Omental fat pad (tissue), 4 donors: Measurements from ENCODE around the gene TBL1Y. TPM values are rescaled to one million over a fixed set of nuclear protein-coding genes. Genes with fewer than 3 reads are reported as not detected.

Experiments
- ATAC-seq: fragments of 150-250 bp; one replicate; pipeline ENCODE4 v1.9.1; 2016; ENCODE audit warnings: mild to moderate bottlenecking, moderate library complexity; ENCODE audit not compliant: low FRiP score
- DNase-seq: peaks from one replicate; pipeline ENCODE4 v3.0.0-alpha.2; 2019; ENCODE audit warnings: low spot score
- total RNA-seq, 4 donors: library from RNA; depleted of rRNA; stranded (reverse); fragments of >200 nt; gene quantifications; one replicate each; pipeline ENCODE4 v1.1.0, GENCODE V29; 2016
- TF ChIP-seq, protein P1 (sequence below), 3 donors: fragments of 450-650 bp; IDR thresholded peaks; one replicate each; pipeline ENCODE4 v1.5.1; 2016 to 2017; ENCODE audit warnings: antibody characterized with exemption in 3 of 3, mild to moderate bottlenecking in 3 of 3, moderate library complexity in 2 of 3

The TBL1Y gene
- total RNA-seq, 4 donors from 2014 or later: 0.96 to 1.6 TPM; not detected in 2

DNA sequence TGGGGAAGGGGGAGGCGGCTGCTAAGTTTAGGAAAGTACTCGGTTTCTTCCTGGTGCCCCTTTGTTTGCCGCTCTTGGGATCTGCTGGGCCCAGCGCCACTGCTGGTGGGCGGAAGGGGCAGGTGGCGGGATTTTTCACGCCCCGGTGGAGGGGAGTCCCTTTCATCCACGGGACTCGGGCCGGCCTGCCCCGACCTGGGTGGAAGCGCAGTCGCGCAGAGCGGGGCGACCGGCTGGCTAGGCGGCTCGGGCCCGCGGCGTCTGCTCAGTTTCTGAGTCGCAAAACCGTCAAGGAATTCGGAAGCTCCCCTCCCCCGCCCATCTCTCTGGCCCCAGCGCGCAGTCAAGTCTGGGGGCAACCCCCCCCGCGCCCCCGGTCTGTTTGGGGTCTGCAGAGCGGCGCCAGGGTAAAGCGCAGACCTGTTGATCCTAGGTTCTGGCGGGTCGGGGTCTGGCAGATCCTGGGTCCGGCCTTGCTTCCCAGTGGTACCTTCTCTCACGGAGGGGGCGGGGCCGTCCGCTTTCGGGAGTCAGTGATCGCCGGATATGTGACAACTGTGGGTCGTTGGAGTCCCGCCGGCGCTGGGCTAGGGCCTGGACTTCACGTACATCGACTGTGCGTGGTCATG lies 870 bp downstream of the TBL1Y start, which contains the start of gene AMELY:
TSS of gene AMELY (minus strand) at position 500 of the 629 bp plus-strand sequence. CDS start 39,144 bp downstream, outside the sequence.
- TF ChIP-seq, protein P1, sequence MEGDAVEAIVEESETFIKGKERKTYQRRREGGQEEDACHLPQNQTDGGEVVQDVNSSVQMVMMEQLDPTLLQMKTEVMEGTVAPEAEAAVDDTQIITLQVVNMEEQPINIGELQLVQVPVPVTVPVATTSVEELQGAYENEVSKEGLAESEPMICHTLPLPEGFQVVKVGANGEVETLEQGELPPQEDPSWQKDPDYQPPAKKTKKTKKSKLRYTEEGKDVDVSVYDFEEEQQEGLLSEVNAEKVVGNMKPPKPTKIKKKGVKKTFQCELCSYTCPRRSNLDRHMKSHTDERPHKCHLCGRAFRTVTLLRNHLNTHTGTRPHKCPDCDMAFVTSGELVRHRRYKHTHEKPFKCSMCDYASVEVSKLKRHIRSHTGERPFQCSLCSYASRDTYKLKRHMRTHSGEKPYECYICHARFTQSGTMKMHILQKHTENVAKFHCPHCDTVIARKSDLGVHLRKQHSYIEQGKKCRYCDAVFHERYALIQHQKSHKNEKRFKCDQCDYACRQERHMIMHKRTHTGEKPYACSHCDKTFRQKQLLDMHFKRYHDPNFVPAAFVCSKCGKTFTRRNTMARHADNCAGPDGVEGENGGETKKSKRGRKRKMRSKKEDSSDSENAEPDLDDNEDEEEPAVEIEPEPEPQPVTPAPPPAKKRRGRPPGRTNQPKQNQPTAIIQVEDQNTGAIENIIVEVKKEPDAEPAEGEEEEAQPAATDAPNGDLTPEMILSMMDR (IDR thresholded peaks at IDR 0.05): no peak
- ATAC-seq: no peak
- DNase-seq: no peak

DNA sequence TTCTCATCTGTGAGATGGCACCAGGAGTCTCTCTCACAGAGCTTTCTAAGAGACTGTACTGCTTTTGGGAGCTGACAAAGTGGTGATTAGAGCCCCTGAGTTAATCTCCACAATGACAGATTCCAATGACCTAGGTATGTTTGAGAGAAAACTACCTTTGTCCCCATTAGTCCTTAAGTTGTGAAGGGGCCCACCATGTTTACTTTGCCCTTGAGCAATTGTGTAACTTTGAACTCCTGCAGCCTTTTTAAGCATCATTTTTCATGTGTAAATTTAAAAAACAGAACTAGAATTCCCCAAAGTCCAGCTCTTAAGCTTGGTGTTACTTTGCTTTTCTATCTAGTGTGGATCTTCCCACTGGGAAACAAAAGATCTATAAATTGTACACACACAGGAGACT lies 2.9 kb downstream of the TBL1Y start:
- no peak for ATAC-seq
- DNase-seq: no peak
- TF ChIP-seq, protein P1 (IDR thresholded peaks at IDR 0.05): no peak

DNA sequence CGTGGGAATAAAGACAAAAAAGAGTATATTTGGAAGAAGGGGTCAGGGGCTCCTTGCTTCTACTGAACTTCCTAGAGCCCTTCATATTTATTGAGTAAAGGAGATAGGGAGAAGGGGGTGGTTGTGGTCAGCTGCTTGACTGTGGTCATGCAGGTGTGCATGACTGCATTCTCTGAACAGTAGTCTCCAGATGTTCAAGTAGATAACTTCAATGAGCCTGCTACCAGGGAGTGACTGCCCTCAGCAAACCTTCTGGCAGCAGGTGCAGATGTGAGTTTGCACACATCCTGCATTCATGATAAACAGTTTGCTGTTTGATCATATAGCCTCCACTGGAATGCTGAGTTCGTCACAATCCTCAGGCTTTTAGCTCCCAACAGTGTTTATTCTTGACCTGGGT lies 10.6 kb downstream of the TBL1Y start:
- no peak for DNase-seq
- ATAC-seq: no peak
- TF ChIP-seq, protein P1 (IDR thresholded peaks at IDR 0.05): no peak

DNA sequence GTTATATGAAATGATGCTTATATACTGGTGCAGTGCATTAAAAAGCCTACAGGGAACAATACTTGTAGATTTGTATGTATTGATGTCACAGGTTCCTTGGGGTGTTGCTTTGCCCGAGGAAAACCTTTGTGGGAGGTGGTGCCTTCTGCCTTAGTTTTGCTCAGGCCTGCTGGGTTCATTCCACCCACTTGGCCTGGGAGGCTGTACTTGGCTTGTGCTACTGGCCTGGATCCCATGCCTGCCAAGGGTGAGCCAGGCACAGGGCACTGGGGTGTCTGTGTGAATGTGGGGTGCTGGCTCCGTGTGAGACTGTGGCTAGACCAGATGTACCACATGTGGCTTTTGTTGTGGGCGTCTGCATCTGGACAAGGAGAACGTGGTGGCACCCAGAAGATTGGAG lies 17.8 kb downstream of the TBL1Y start:
- ATAC-seq (no peak), DNase-seq (no peak)
- TF ChIP-seq, protein P1 (IDR thresholded peaks at IDR 0.05): no peak

DNA sequence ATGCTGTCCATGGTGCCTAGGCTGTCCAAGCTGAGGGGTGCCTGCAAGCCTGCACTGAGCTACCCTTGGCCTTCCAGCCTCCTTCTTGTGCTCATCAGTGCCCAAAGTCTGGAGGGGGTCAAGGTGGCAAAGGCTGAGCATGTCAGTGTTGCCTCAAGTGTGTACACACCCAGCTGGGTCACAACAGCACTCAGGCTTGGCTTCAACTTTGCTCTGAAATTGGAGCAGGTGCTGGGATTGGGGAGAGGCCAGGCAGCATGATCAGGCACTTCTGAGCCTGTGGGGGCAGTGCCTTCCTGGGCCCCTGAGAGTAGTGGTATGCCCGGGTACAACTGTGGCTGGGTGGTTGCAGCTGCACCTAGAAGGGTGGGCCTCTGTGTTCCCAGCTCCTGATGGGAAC lies 18.7 kb downstream of the TBL1Y start:
- TF ChIP-seq, protein P1 (IDR thresholded peaks at IDR 0.05): no peak
- ATAC-seq: no peak
- no peak for DNase-seq

DNA sequence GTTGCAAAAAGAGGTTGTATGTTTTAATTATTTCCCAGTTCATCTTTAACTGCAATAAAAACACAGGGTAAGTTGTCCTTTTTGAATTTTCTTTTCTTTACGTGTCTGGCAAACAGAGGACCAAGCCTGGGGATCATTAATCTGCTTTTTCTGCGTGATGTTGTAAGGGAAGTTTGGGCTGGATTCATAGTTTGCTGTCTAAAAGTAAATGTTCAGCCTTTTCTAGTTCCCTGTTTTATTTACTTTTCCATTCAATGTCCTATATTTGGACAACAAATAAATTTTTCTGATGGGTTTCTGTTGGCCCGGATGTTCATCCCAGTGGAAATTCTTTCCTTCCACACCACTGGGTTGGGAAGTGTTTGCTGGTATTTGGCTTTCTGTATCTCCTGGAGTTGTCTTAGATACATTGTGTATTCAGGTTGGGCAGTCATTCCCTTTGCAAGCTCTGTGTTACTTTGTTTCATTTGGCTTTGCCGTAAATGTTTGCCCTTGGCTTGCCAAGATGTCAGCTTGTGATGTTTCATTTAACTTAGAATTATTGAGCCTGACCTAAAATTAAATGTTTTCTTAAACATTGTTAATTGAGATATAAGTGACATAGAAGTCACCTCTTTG lies 21.4 kb downstream of the TBL1Y start:
- ATAC-seq: no peak
- TF ChIP-seq, protein P1 (IDR thresholded peaks at IDR 0.05): no peak
- no peak for DNase-seq

DNA sequence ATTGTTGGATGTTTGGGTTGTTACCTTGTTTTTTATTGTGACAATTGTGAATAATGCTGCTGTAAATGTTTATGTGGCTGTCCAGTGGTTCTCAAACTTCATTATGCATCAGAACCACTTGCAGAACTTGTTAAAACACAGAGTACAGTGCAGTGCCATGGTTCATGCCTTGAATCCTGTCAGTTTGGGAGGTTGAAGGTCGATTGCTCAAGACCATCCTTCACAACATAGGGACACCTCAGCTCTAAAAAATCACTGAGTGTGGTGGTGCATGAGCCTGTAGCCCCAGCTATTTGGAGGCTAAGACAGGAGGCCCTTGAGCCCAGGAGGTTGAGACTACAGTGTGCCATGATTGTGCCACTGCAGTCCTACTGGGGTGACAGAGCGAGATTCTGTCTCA lies 25.0 kb downstream of the TBL1Y start:
- no peak for DNase-seq
- TF ChIP-seq, protein P1 (IDR thresholded peaks at IDR 0.05): no peak
- ATAC-seq: no peak
